Frontal cortex (tissue), 4 donors: ENCODE measurements around the gene NPAS2. TPM values are rescaled to one million over a fixed set of nuclear protein-coding genes. Genes with fewer than 3 reads are reported as not detected.
A peak's percentile ranks its signal among the peaks of the same experiment; 100 is the strongest.

ENCODE experiments used
- DNase-seq, 2 donors: peaks; one replicate each; pipeline ENCODE4 v3.0.0; 2012; ENCODE audit warnings: low spot score in 2 of 2
- FAIRE-seq: peaks from 2 replicates; lab custom pipeline; 2012; peaks lifted over from hg19 to GRCh38; lab: Jason Lieb, UNC
- total RNA-seq: library from RNA; depleted of rRNA; stranded (reverse); fragments of >200 nt; gene quantifications from one replicate; pipeline ENCODE4 v1.2.3, GENCODE V29; 2014
- donor health status: control.
- donor health status: control.
- donor health status: control.

Gene NPAS2
- total RNA-seq, 1 donor from 2014 or later = 6.5 TPM

DNA sequence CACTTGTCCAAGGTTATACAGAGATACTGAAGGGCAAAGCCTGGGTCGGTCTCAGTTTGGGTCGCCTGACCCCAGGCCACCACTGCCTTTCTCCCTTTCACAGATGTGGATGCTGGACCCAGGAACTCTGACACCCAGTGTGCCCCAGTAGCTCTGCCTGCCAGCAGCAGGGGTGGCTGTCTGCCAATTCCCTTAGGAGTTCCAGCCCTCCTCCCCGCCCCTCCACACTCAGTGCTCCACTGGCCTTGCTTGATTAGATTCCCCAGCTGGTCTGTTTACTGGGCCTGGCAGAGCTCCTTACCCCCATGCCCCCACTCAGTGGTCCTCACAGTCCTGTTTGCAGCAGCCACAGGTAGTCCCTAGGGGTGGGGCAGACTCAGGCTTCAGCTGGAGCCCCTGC lies 75.5 kb downstream of the NPAS2 start:
- DNase-seq = peak; percentile 26 to 52
- no peak for FAIRE-seq

GRCh38 chr2:100895934-100896685 lies 76.2 kb downstream of the NPAS2 start:
- no peak for FAIRE-seq
- no peak for DNase-seq

DNA sequence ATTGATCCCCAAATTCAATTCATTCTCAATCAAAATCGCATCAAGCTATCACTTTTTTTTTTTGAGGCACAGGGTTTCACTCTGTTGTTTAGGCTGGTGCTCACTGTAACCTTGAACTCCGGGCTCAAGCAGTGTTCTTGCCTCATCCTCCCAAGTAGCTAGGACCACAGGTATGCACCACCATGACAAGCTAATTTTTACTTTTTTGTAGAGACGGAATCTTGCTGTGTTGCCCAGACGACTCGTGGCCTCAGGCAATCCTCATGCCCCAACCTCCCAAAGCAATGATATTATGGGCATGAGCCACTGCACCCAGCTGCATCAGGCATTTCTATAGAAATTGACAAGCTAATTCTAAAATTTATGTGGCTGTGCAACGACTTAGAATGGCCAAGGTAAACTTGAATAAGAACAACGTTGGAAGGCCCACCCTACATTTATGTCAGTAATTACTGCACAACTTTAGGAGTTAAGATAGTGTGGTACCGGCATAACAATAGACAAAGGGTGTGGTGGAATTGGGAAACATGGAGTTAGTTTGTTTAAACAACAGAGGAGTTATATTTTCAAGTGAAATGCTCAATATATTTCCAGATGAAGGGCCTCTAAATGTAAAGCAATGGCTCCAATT lies 78.2 kb downstream of the NPAS2 start:
- FAIRE-seq (no peak), DNase-seq (no peak)

DNA sequence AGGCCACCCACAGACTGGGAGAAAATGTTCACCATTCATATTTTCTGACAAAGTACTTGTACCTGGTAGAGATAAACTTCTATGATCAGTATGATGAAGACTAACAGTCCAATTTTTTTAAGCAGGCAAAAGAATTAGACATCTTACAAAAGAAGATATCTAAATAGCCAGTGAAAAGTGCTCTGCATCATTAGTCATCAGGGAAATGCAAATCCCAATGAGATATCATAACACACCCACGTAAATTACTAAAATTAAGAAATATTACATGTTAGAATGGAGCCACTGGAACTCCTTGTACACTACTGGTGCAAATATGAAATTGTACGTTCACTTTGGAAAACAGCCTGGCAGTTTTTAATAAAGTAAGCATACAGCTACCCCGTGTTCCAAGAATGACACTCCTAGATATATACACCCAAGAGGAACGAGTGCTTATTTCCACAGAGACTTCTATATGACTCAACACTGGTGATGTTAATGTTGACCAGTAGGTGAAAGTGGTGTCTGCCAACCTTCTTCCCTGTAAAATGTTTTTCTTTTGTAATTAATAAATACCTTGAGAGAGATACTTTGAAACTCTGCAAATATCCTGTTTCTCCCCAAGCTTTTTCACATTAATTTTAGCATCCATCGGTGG lies 80.3 kb downstream of the NPAS2 start:
- DNase-seq (no peak), FAIRE-seq (no peak)

- no peak for DNase-seq
- no peak for FAIRE-seq
Measured at GRCh38 chr2:100902817-100903405, 83.0 kb downstream of the NPAS2 start.

DNA sequence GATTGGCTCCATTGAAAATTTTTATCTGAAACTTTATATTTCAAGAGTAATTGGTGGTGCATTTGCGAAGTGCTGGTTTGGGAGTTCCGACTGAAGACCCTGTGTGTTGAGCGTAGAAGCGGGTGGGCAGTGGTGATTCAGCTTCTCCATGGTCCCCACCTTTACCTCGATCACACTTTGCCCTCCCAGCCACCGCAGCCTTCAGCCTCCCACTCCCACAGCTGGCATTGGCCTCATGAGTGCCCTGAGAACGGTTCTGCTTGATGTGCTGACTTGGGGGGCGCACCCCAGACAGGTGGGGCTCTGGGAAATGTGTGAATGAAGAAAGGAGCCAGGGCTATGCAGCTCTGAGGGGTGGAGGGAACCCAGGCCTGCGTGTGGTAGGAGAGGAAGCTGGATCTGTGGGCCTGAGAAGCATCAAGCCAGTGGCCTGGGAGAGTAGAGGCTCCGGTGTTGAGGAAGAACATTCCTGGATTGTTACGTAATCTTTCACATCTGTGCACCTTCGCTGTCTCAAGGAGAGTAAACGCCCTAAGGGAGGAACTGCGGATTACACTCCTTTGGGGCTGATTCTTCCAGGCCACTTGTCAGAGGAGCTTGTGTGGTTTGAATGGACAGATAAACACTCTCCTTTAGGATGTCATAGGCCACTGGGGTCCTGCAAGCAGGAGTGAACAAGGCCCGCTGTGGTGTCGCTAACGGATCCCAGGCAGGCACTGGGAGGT lies 83.8 kb downstream of the NPAS2 start:
- DNase-seq = no peak
- no peak for FAIRE-seq

DNA sequence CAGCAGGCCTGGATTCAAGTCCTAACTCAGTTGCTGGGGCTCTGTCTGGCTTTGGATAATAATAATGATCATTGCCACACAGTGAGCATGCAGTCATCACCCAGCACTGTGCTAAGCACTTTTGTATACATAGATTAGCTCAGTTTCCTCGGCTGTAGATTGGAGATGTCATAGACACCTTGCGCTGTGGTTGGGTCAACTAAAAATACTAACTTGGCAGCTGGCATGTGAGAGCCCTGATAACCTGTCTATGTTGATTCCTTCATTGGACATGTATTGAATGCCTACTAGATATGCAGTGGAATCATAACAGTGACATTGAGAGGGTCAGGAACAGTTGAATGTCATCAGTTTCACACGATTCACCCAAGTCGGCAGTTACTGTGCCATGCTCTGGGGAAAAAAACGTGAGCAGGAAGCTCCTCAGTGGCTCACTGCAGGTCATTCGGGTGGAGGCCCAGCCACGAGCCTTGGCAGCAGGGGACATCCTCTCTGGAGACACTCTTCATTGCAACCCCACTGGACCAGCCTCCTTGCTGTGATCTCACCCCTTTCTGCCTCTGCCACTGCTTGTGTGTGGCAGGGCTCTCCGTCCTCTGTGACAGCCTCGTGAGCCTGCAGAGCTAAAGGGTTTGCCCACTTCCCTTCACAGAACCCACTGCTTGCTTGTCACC lies 85.3 kb downstream of the NPAS2 start:
- DNase-seq (no peak), FAIRE-seq (no peak)

GRCh38 chr2:100906131-100906530 lies 86.2 kb downstream of the NPAS2 start:
- DNase-seq (no peak), FAIRE-seq (no peak)

GRCh38 chr2:100906679-100907078 lies 86.7 kb downstream of the NPAS2 start:
- no peak for FAIRE-seq

DNA sequence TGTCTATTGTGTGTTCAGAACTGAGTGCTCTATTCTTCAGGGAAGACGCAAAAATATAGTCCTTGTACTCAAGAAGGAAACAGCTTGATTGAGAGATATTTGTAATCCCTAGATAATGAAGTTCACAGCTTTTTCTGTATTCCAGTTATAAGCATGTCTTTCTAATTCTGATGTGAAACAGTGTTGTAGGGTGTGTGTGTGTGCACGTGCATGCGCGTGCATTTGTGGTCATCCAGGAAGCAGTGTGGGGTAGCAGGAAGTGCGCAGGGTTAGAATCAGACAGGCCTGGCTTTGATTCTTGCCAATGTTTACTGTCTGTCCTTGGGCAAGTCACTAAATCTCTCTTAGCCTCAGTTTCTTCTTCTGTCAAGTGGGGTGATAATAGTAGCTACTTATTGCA lies 87.9 kb downstream of the NPAS2 start:
- DNase-seq = no peak
- no peak for FAIRE-seq

More at GRCh38 chr2:100906679-100907078, 86.7 kb downstream of the NPAS2 start:
- no peak for DNase-seq

DNA sequence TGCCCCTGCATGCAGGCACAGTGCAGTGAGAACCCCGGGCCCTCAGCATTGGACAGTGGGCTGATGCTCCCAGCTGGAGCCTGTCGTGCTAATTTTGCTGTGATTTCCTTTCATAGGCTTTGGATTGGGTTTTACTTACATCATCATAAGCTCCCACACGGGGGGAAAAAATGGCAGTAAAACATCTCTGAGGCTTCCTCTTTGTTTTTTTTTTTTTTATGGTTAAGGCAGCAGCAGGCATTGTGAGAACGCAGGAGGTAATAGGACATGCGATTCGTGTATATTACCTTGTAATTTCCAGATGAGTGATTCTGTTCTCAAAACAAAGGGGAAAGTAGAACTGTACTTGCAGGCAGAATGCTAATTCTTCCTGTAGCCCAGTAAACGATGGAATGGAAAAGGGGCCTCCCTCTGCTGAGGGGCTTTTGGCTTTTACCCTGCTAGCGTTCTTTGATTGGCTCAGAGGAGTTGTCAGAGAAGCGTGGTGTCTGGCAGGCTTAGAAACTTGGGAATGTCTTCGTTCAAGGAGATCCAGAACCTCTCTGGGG lies 89.7 kb downstream of the NPAS2 start:
- no peak for DNase-seq

GRCh38 chr2:100910111-100910510 lies 90.2 kb downstream of the NPAS2 start:
- DNase-seq (no peak), FAIRE-seq (no peak)

More for the DNA sequence above, 89.7 kb downstream of the NPAS2 start:
- no peak for FAIRE-seq

DNA sequence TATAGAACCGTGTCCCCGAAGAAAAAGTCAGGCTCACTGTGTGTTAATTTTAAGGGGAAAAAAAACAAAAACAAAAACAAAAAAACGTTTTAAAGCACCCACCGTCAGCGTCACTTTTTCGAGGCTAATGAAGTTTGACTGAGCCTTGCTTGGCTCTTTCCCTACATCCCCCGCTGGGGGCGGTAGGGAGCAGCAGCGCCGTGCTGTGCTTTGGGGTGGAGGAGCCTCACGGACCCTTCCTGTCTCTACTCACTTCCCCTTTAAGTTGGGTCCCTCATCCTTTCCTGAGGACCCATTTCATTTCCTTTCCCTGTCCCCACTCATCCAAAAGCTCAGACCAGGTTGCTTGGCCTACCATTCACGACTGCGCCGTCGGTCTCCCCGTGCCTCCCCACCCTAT lies 99.4 kb downstream of the NPAS2 start:
- no peak for FAIRE-seq

GRCh38 chr2:100921685-100922161 lies 101.8 kb downstream of the NPAS2 start:
- DNase-seq = no peak
- FAIRE-seq = no peak

More for the DNA sequence above, 99.4 kb downstream of the NPAS2 start:
- DNase-seq = no peak

DNA sequence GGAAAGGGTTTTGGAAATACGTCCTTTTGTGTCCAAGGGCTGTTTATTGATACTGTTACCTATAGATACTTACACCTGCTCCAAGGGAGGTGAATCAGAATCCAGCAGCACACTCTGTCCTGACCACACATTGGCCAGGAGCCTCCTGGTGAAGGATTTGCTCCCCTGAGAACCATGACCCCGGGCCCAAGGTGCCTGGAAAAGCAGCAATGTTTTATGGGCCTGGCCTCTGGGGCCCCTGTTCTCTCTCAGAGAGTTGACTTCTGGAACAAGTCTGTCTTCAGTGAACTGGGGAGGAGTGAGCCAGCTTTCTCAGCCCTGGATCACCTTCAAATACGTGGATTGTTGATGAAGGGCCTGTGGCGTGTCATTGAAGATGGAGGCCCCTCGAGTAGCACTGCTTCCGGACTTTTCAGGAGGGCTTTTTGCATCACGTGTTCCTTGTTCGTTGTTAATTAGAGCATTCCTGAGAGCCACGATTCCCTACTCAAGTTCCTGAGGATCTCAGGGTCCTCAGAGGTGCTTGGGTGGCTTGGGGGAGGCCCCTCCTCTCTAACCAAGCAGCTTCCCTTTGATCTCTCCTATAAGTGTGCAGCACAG lies 103.6 kb downstream of the NPAS2 start:
- FAIRE-seq = no peak
- DNase-seq = no peak

DNA sequence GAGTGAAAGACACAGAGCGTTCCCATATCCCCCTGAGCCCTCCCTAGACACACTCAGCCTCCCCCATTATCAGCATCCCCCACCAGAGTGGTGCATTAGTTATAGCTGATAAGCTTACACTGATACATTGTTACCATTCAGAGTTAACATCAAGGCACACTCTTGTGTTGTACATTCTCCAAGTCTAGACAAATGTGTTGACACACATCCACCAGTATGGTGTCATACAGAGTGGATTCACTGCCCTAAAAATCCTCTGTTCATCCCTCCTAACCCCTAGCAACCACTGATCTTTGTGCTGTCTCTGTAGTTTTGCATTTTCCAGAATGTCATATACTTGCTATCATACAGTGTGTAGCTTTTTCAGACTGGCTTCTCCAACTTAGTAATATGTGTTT lies 104.2 kb downstream of the NPAS2 start:
- DNase-seq (no peak), FAIRE-seq (no peak)

GRCh38 chr2:100924520-100925451 lies 104.8 kb downstream of the NPAS2 start:
- FAIRE-seq (no peak), DNase-seq (peak in 1 of 2 donors; percentile 13)

DNA sequence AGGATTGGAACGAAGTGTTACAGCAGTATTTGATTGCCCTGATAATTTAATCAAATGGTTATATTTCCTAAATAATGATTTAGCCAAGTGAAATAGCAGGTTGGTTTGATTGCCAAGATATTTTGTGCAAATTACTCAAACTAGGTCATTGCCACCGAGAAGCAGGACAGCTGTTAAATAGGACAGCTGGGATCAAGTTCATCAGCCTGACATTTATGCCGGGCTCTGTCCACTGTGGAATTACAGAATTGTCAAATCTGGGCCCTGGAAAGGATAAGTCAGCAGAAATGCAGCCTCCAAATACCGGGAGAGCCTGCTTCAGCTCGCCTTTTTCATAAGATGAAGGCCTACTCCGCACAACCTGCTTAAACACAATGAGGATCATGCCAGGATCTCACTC lies 108.3 kb downstream of the NPAS2 start:
- DNase-seq (no peak), FAIRE-seq (no peak)
